HepG2 (cell line): ENCODE results near the gene PNLIPRP3. TPM values are rescaled to one million over a fixed set of nuclear protein-coding genes. Genes with fewer than 3 reads are reported as not detected.

ENCODE experiments used
- ATAC-seq: fragments of 200-7000 bp; cut with Tn5 transposase; 3 replicates; pipeline ENCODE4 v1.9.1; 2020; ENCODE audit warnings: mild to moderate bottlenecking, moderate library complexity
- BruUV-seq: library from RNA; stranded (reverse); fragments of 400-500 nt; replicated peaks from 2 replicates; lab custom pipeline; 2021; lab: Mats Ljungman, UMichigan
- CTCF ChIA-PET: fragments of 300-600 bp; formaldehyde crosslinking; extraction: SDS; loops from one replicate; lab custom pipeline; 2021; ENCODE audit warnings: low total read pairs, inconsistent platforms, low intra/inter-chr PET ratio; lab: Yijun Ruan, JAX
- POLR2A ChIA-PET: fragments of 350-600 bp; sonication (Branson Sonifier 250); formaldehyde crosslinking; loops from one replicate; lab custom pipeline; 2020; ENCODE audit warnings: antibody characterized with exemption, inconsistent platforms; lab: Yijun Ruan, JAX
- DNase-seq: peaks from one replicate; pipeline ENCODE4 v3.0.0-alpha.2; 2015; ENCODE audit warnings: low spot score
- FAIRE-seq: peaks from 3 replicates; lab custom pipeline; 2011; peaks lifted over from hg19 to GRCh38; lab: Jason Lieb, UNC
- H2AFZ ChIP-seq: one replicate; pipeline ENCODE4 v1.6.1; 2011; ENCODE audit warnings: low read length, inconsistent platforms
- H3K27ac ChIP-seq: fragments of 300-600 bp; 3 replicates; pipeline ENCODE4 v1.8.0; 2011; ENCODE audit warnings: mixed run types, mild to moderate bottlenecking, mixed read lengths, low read length, inconsistent platforms; ENCODE audit not compliant: insufficient read depth; ENCODE audit errors: extremely low read length
- H3K27me3 ChIP-seq, 2 experiments: fragments of 200-600 bp in 1 of 2; 2 replicates in 1 of 2; 3 replicates in 1 of 2; pipeline versions ENCODE4 v1.6.0 to v1.8.0; 2011; ENCODE audit warnings: low read length in 2 of 2, mild to moderate bottlenecking in 2 of 2, moderate library complexity in 2 of 2, inconsistent platforms in 1 of 2; ENCODE audit not compliant: insufficient read depth in 2 of 2, control insufficient read depth in 1 of 2
- H3K36me3 ChIP-seq, 2 experiments: fragments of 200-600 bp in 1 of 2; replicated peaks in 1 of 2; 2 replicates in 1 of 2; 3 replicates in 1 of 2; pipeline versions ENCODE4 v1.5.1 to v1.8.0; 2011; ENCODE audit warnings: low read length in 2 of 2, inconsistent platforms in 1 of 2; ENCODE audit not compliant: insufficient read depth in 2 of 2, control insufficient read depth in 1 of 2
- H3K4me1 ChIP-seq: 2 replicates; pipeline ENCODE4 v1.5.1; 2012; ENCODE audit warnings: low read length, inconsistent platforms; ENCODE audit not compliant: insufficient read depth
- H3K4me2 ChIP-seq: 2 replicates; pipeline ENCODE4 v1.6.0; 2011; ENCODE audit warnings: low read depth, low read length, inconsistent platforms
- H3K4me3 ChIP-seq, 3 experiments: fragments of 200-600 bp in 1 of 3; sonication (generic), shearing (Covaris generic) in 1 of 3; replicated peaks in 1 of 3; 2 replicates each; pipeline ENCODE4 v1.5.1; 2011 to 2016; ENCODE audit warnings: low read length in 3 of 3, inconsistent platforms in 2 of 3, low read depth in 2 of 3, mild to moderate bottlenecking in 2 of 3, control low read depth in 1 of 3, mixed read lengths in 1 of 3; ENCODE audit not compliant: insufficient read depth in 1 of 3
- H3K79me2 ChIP-seq: one replicate; pipeline ENCODE4 v1.6.1; 2011; ENCODE audit warnings: low read length, inconsistent platforms; ENCODE audit not compliant: insufficient read depth
- H3K9ac ChIP-seq: 2 replicates; pipeline ENCODE4 v1.6.0; 2011; ENCODE audit warnings: mild to moderate bottlenecking, low read depth, low read length, inconsistent platforms; ENCODE audit not compliant: insufficient read depth
- H3K9me3 ChIP-seq: 2 replicates; pipeline ENCODE4 v1.5.1; 2012; ENCODE audit warnings: mild to moderate bottlenecking, low read length
- H4K20me1 ChIP-seq: 2 replicates; pipeline ENCODE4 v1.6.0; 2011; ENCODE audit warnings: inconsistent platforms, mild to moderate bottlenecking, low read length, moderate library complexity; ENCODE audit not compliant: insufficient read depth
- CHCHD3 ChIP-seq: sonication (generic); formaldehyde crosslinking; IDR thresholded peaks from 2 replicates; pipeline ENCODE4 v1.8.0; 2022; ENCODE audit warnings: mild to moderate bottlenecking, missing genetic modification reagents, moderate library complexity
- CREM ChIP-seq, 2 experiments: sonication (generic) in 1 of 2; formaldehyde crosslinking in 1 of 2; IDR thresholded peaks; 2 replicates each; pipeline versions ENCODE4 v1.4.0 to v1.6.1; 2016 to 2020; ENCODE audit warnings: antibody characterized with exemption in 1 of 2, mild to moderate bottlenecking in 1 of 2, missing genetic modification reagents in 1 of 2
- GMEB2 ChIP-seq: IDR thresholded peaks from 2 replicates; pipeline ENCODE4 v1.6.1; 2016; ENCODE audit warnings: missing biosample characterization, missing genetic modification reagents, low read depth
- SOX13 ChIP-seq, 3 experiments: fragments of 450-650 bp in 1 of 3; sonication (generic) in 1 of 3; formaldehyde crosslinking in 1 of 3; IDR thresholded peaks in 2 of 3; conservative IDR thresholded peaks in 1 of 3; 2 replicates each; pipeline versions ENCODE4 v1.5.0 to v1.6.1; 2016 to 2020; ENCODE audit warnings: antibody characterized with exemption in 1 of 3, mild to moderate bottlenecking in 1 of 3, missing compliant biosample characterization in 1 of 3, missing genetic modification reagents in 1 of 3, moderate library complexity in 1 of 3
- WIZ ChIP-seq: sonication (generic); formaldehyde crosslinking; IDR thresholded peaks from 2 replicates; pipeline ENCODE4 v1.5.1; 2020; ENCODE audit warnings: mild to moderate bottlenecking, missing genetic modification reagents
- ZBTB7B ChIP-seq: sonication (generic); formaldehyde crosslinking; IDR thresholded peaks from 2 replicates; pipeline ENCODE4 v1.4.0; 2020; ENCODE audit warnings: missing genetic modification reagents
- ZMAT3 ChIP-seq: sonication (generic); formaldehyde crosslinking; conservative IDR thresholded peaks from 2 replicates; pipeline ENCODE4 v1.7.0; 2021; ENCODE audit warnings: missing genetic modification reagents
- ZNF101 ChIP-seq: sonication (generic); formaldehyde crosslinking; IDR thresholded peaks from 2 replicates; pipeline ENCODE4 v1.4.0; 2020; ENCODE audit warnings: mild to moderate bottlenecking, low read depth, missing genetic modification reagents, borderline replicate concordance
- ZNF224 ChIP-seq: sonication (generic); formaldehyde crosslinking; IDR thresholded peaks from 2 replicates; pipeline ENCODE4 v1.5.0; 2020; ENCODE audit warnings: mild to moderate bottlenecking, missing genetic modification reagents
- ZNF670 ChIP-seq: sonication (generic); formaldehyde crosslinking; IDR thresholded peaks from 2 replicates; pipeline ENCODE4 v1.8.0; 2022; ENCODE audit warnings: mild to moderate bottlenecking, missing genetic modification reagents, borderline replicate concordance
- ZNF790 ChIP-seq: sonication (generic); formaldehyde crosslinking; IDR thresholded peaks from 2 replicates; pipeline ENCODE4 v1.8.0; 2022; ENCODE audit warnings: missing genetic modification reagents, mild to moderate bottlenecking, borderline replicate concordance
- ZSCAN29 ChIP-seq: sonication (generic); formaldehyde crosslinking; conservative IDR thresholded peaks from 2 replicates; pipeline ENCODE4 v1.4.0; 2020; ENCODE audit warnings: mild to moderate bottlenecking, missing genetic modification reagents
- WGBS: methylation state at CpG from one replicate; pipeline ENCODE4 v1.1.6; 2017; ENCODE audit warnings: low lambda C conversion rate; 5-methylcytosine and 5-hydroxymethylcytosine counted together
- in situ Hi-C: cut with HindIII; loops from 2 replicates; pipeline ENCODE4 v1.10.0; 2017; ENCODE audit warnings: low pct_unique_long_range_greater_than_20kb; ENCODE audit not compliant: extremely low pct_ligation_motif_present
- intact Hi-C: fragments of 100-400 bp; cut with micrococcal nuclease; formaldehyde crosslinking; loops from one replicate; pipeline ENCODE4 v1.10.0; 2022; ENCODE audit not compliant: unreplicated experiment
- polyA plus RNA-seq, 8 experiments: library from polyadenylated mRNA; depleted of rRNA in 3 of 8; stranded (reverse) in 7 of 8; unstranded in 1 of 8; fragments of >200 nt; fragmentation: Illumina TruSeq in 4 of 8; extraction: Trizol in 4 of 8; gene quantifications; 2 replicates each; pipeline versions ENCODE4 v1.2.1 to v1.2.3, GENCODE V29; 2011 to 2016; ENCODE audit warnings: low read depth in 4 of 8, missing spikeins in 1 of 8, mixed read lengths in 1 of 8; ENCODE audit not compliant: insufficient read depth in 1 of 8
- total RNA-seq, 5 experiments: library from RNA; depleted of rRNA; stranded (reverse); fragments of >200 nt; fragmentation: Illumina TruSeq; extraction: Trizol; gene quantifications; 2 replicates each; pipeline ENCODE4 v1.2.3, GENCODE V29; 2016; ENCODE audit warnings: low read depth in 1 of 5
- TF ChIP-seq, protein P1 (sequence below): sonication (generic); formaldehyde crosslinking; IDR thresholded peaks from 2 replicates; pipeline ENCODE4 v1.4.0; 2020; ENCODE audit warnings: missing genetic modification reagents, mild to moderate bottlenecking, borderline replicate concordance
- TF ChIP-seq, protein P2 (sequence below): sonication (generic); formaldehyde crosslinking; IDR thresholded peaks from 2 replicates; pipeline ENCODE4 v1.5.0; 2020; ENCODE audit warnings: missing genetic modification reagents
- TF ChIP-seq, protein P3 (sequence below): sonication (generic); formaldehyde crosslinking; IDR thresholded peaks from 2 replicates; pipeline ENCODE4 v1.4.0; 2020; ENCODE audit warnings: low read depth, mild to moderate bottlenecking, missing genetic modification reagents

The PNLIPRP3 gene
- total and polyA plus RNA-seq, 2 of the 13 experiments (the other 11 are each of a cell fraction or from before 2014, with no cell fraction given), result not detected

- ATAC-seq, result no peak
- Histone ChIP-seq H3K27ac (no peak overlapping the region), H3K4me3 (no peak overlapping the region), H2AFZ (no peak overlapping the region), H3K9me3 (no peaks in the 10 kb centered on the region), H3K79me2 (no peaks in the 10 kb centered on the region), H3K27me3 (no peaks in the 10 kb centered on the region; a peak in 1 of 5 replicates), H3K36me3 (no peaks in the 10 kb centered on the region), H3K4me2 (no peak overlapping the region), H3K9ac (no peak overlapping the region), H4K20me1 (no peaks in the 10 kb centered on the region), H3K4me1 (no peaks in the 10 kb centered on the region)
- WGBS, result 1% methylated on average over 4 of the region's 4 CpGs
- ChIA-PET CTCF (no interaction called here), POLR2A (no interaction called here)
- no peak for DNase-seq
- intact Hi-C loops (no loop called here), in situ Hi-C loops (no loop called here)
- BruUV-seq, result no TSS peak
- no peak for TF ChIP-seq CHCHD3
- TF ChIP-seq ZMAT3 (CRISPR knock-in tag), result no peak
- no peak for TF ChIP-seq ZNF224
- no peak for TF ChIP-seq ZBTB7B (CRISPR knock-in tag)
- TF ChIP-seq GMEB2 (CRISPR knock-in tag), result no peak
- no peak for TF ChIP-seq SOX13 (IDR thresholded peaks at IDR 0.05)
- no peak for TF ChIP-seq SOX13 (CRISPR knock-in tag; conservative IDR thresholded peaks at IDR 0.05 in 1 of 2, IDR thresholded peaks at IDR 0.05 in 1 of 2)
- no peak for TF ChIP-seq ZNF101 (CRISPR knock-in tag)
- TF ChIP-seq ZNF790, result no peak
- TF ChIP-seq, protein P1, sequence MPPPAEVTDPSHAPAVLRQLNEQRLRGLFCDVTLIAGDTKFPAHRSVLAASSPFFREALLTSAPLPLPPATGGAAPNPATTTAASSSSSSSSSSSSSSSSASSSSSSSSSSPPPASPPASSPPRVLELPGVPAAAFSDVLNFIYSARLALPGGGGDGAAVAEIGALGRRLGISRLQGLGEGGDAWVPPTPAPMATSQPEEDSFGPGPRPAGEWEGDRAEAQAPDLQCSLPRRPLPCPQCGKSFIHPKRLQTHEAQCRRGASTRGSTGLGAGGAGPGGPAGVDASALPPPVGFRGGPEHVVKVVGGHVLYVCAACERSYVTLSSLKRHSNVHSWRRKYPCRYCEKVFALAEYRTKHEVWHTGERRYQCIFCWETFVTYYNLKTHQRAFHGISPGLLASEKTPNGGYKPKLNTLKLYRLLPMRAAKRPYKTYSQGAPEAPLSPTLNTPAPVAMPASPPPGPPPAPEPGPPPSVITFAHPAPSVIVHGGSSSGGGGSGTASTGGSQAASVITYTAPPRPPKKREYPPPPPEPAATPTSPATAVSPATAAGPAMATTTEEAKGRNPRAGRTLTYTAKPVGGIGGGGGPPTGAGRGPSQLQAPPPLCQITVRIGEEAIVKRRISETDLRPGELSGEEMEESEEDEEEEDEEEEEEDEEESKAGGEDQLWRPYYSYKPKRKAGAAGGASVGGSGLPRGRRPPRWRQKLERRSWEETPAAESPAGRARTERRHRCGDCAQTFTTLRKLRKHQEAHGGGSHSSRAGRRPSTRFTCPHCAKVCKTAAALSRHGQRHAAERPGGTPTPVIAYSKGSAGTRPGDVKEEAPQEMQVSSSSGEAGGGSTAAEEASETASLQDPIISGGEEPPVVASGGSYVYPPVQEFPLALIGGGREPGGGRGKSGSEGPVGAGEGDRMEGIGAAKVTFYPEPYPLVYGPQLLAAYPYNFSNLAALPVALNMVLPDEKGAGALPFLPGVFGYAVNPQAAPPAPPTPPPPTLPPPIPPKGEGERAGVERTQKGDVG (CRISPR knock-in tag), result no peak
- no peak for TF ChIP-seq ZNF670
- no peak for TF ChIP-seq CREM (IDR thresholded peaks at IDR 0.05)
- TF ChIP-seq CREM (CRISPR knock-in tag; IDR thresholded peaks at IDR 0.05), result no peak
- TF ChIP-seq, protein P2, sequence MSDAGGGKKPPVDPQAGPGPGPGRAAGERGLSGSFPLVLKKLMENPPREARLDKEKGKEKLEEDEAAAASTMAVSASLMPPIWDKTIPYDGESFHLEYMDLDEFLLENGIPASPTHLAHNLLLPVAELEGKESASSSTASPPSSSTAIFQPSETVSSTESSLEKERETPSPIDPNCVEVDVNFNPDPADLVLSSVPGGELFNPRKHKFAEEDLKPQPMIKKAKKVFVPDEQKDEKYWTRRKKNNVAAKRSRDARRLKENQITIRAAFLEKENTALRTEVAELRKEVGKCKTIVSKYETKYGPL (CRISPR knock-in tag), result no peak
- no peak for TF ChIP-seq WIZ
- TF ChIP-seq ZSCAN29, result no peak
- TF ChIP-seq, protein P3, sequence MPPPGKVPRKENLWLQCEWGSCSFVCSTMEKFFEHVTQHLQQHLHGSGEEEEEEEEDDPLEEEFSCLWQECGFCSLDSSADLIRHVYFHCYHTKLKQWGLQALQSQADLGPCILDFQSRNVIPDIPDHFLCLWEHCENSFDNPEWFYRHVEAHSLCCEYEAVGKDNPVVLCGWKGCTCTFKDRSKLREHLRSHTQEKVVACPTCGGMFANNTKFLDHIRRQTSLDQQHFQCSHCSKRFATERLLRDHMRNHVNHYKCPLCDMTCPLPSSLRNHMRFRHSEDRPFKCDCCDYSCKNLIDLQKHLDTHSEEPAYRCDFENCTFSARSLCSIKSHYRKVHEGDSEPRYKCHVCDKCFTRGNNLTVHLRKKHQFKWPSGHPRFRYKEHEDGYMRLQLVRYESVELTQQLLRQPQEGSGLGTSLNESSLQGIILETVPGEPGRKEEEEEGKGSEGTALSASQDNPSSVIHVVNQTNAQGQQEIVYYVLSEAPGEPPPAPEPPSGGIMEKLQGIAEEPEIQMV (CRISPR knock-in tag), result no peak
- no peak for FAIRE-seq
Observed at GRCh38 chr10:116475866-116476265, 48.2 kb downstream of the PNLIPRP3 start.
